Adrenal gland (tissue), 5 donors: ENCODE data around the gene TEAD1.

ENCODE experiments used
- POLR2A ChIP-seq, 2 donors: fragments of 450-650 bp; IDR thresholded peaks; one replicate each; pipeline ENCODE4 v1.6.1; 2017; ENCODE audit warnings: antibody characterized with exemption in 2 of 2, mild to moderate bottlenecking in 2 of 2, moderate library complexity in 1 of 2
- TF ChIP-seq, protein P1 (sequence below), 6 experiments: fragments of 450-650 bp in 4 of 6; fragments of 200-600 bp in 2 of 6; sonication (generic) in 1 of 6; IDR thresholded peaks; 1 replicate in 5 of 6; 2 replicates in 1 of 6; pipeline versions ENCODE4 v1.5.1 to v1.8.0; 2016 to 2021; ENCODE audit warnings: antibody characterized with exemption in 6 of 6, mild to moderate bottlenecking in 2 of 6, moderate library complexity in 1 of 6
- donor health status: DM: no; HTN: no; CAD: no.

DNA sequence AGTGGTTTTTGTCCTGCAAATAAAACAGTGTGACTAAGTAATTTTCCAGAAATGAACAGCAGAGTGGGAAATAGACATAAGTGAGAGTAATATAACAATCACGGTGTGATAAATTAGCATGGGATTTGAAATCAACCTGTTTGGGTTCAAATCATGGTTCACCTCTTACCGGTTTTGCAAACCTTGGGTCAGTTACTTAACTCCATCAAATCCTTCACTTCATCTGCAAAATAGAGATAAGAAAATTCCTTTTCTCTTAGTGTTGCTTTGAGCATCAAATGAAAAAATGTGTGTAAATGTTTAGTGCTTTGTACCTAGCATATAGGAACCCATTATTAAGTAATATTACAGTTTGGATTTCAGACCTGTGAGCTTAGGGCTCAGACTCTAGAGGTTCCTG, 152.2 kb downstream of the TEAD1 start:
- TF ChIP-seq, protein P1, sequence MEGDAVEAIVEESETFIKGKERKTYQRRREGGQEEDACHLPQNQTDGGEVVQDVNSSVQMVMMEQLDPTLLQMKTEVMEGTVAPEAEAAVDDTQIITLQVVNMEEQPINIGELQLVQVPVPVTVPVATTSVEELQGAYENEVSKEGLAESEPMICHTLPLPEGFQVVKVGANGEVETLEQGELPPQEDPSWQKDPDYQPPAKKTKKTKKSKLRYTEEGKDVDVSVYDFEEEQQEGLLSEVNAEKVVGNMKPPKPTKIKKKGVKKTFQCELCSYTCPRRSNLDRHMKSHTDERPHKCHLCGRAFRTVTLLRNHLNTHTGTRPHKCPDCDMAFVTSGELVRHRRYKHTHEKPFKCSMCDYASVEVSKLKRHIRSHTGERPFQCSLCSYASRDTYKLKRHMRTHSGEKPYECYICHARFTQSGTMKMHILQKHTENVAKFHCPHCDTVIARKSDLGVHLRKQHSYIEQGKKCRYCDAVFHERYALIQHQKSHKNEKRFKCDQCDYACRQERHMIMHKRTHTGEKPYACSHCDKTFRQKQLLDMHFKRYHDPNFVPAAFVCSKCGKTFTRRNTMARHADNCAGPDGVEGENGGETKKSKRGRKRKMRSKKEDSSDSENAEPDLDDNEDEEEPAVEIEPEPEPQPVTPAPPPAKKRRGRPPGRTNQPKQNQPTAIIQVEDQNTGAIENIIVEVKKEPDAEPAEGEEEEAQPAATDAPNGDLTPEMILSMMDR (IDR thresholded peaks at IDR 0.05) = no peak
- no peak for TF ChIP-seq POLR2A (IDR thresholded peaks at IDR 0.05)
